HepG2 (cell line): ENCODE results near the gene CA12. TPM values are rescaled to one million over a fixed set of nuclear protein-coding genes. Genes with fewer than 3 reads are reported as not detected.

ENCODE experiments used
- ATAC-seq: fragments of 200-7000 bp; cut with Tn5 transposase; 3 replicates; pipeline ENCODE4 v1.9.1; 2020; ENCODE audit warnings: mild to moderate bottlenecking, moderate library complexity
- BruUV-seq: library from RNA; stranded (reverse); fragments of 400-500 nt; replicated peaks from 2 replicates; lab custom pipeline; 2021; lab: Mats Ljungman, UMichigan
- CTCF ChIA-PET: fragments of 300-600 bp; formaldehyde crosslinking; extraction: SDS; loops from one replicate; lab custom pipeline; 2021; ENCODE audit warnings: low total read pairs, inconsistent platforms, low intra/inter-chr PET ratio; lab: Yijun Ruan, JAX
- POLR2A ChIA-PET: fragments of 350-600 bp; sonication (Branson Sonifier 250); formaldehyde crosslinking; loops from one replicate; lab custom pipeline; 2020; ENCODE audit warnings: antibody characterized with exemption, inconsistent platforms; lab: Yijun Ruan, JAX
- DNase-seq: peaks from one replicate; pipeline ENCODE4 v3.0.0-alpha.2; 2015; ENCODE audit warnings: low spot score
- FAIRE-seq: peaks from 3 replicates; lab custom pipeline; 2011; peaks lifted over from hg19 to GRCh38; lab: Jason Lieb, UNC
- H2AFZ ChIP-seq: one replicate; pipeline ENCODE4 v1.6.1; 2011; ENCODE audit warnings: low read length, inconsistent platforms
- H3K27ac ChIP-seq: fragments of 300-600 bp; 3 replicates; pipeline ENCODE4 v1.8.0; 2011; ENCODE audit warnings: mixed run types, mild to moderate bottlenecking, mixed read lengths, low read length, inconsistent platforms; ENCODE audit not compliant: insufficient read depth; ENCODE audit errors: extremely low read length
- H3K27me3 ChIP-seq, 2 experiments: fragments of 200-600 bp in 1 of 2; 2 replicates in 1 of 2; 3 replicates in 1 of 2; pipeline versions ENCODE4 v1.6.0 to v1.8.0; 2011; ENCODE audit warnings: low read length in 2 of 2, mild to moderate bottlenecking in 2 of 2, moderate library complexity in 2 of 2, inconsistent platforms in 1 of 2; ENCODE audit not compliant: insufficient read depth in 2 of 2, control insufficient read depth in 1 of 2
- H3K36me3 ChIP-seq, 2 experiments: fragments of 200-600 bp in 1 of 2; replicated peaks in 1 of 2; 2 replicates in 1 of 2; 3 replicates in 1 of 2; pipeline versions ENCODE4 v1.5.1 to v1.8.0; 2011; ENCODE audit warnings: low read length in 2 of 2, inconsistent platforms in 1 of 2; ENCODE audit not compliant: insufficient read depth in 2 of 2, control insufficient read depth in 1 of 2
- H3K4me1 ChIP-seq: 2 replicates; pipeline ENCODE4 v1.5.1; 2012; ENCODE audit warnings: low read length, inconsistent platforms; ENCODE audit not compliant: insufficient read depth
- H3K4me2 ChIP-seq: 2 replicates; pipeline ENCODE4 v1.6.0; 2011; ENCODE audit warnings: low read depth, low read length, inconsistent platforms
- H3K4me3 ChIP-seq, 3 experiments: fragments of 200-600 bp in 1 of 3; sonication (generic), shearing (Covaris generic) in 1 of 3; replicated peaks in 1 of 3; 2 replicates each; pipeline ENCODE4 v1.5.1; 2011 to 2016; ENCODE audit warnings: low read length in 3 of 3, inconsistent platforms in 2 of 3, low read depth in 2 of 3, mild to moderate bottlenecking in 2 of 3, control low read depth in 1 of 3, mixed read lengths in 1 of 3; ENCODE audit not compliant: insufficient read depth in 1 of 3
- H3K79me2 ChIP-seq: one replicate; pipeline ENCODE4 v1.6.1; 2011; ENCODE audit warnings: low read length, inconsistent platforms; ENCODE audit not compliant: insufficient read depth
- H3K9ac ChIP-seq: 2 replicates; pipeline ENCODE4 v1.6.0; 2011; ENCODE audit warnings: mild to moderate bottlenecking, low read depth, low read length, inconsistent platforms; ENCODE audit not compliant: insufficient read depth
- H3K9me3 ChIP-seq: 2 replicates; pipeline ENCODE4 v1.5.1; 2012; ENCODE audit warnings: mild to moderate bottlenecking, low read length
- H4K20me1 ChIP-seq: 2 replicates; pipeline ENCODE4 v1.6.0; 2011; ENCODE audit warnings: inconsistent platforms, mild to moderate bottlenecking, low read length, moderate library complexity; ENCODE audit not compliant: insufficient read depth
- ARNT2 ChIP-seq: sonication (generic); formaldehyde crosslinking; IDR thresholded peaks from 2 replicates; pipeline ENCODE4 v1.8.0; 2022; ENCODE audit warnings: mild to moderate bottlenecking, low read depth, missing genetic modification reagents, moderate library complexity
- EEA1 ChIP-seq: sonication (generic); formaldehyde crosslinking; IDR thresholded peaks from 2 replicates; pipeline ENCODE4 v1.5.1; 2020; ENCODE audit warnings: mild to moderate bottlenecking, missing genetic modification reagents, borderline replicate concordance
- FOSL2 ChIP-seq: sonication (generic); formaldehyde crosslinking; IDR thresholded peaks from 2 replicates; pipeline ENCODE4 v1.4.0; 2020; ENCODE audit warnings: missing genetic modification reagents
- HDAC2 ChIP-seq: sonication (generic); formaldehyde crosslinking; IDR thresholded peaks from 2 replicates; pipeline ENCODE4 v1.4.0; 2020; ENCODE audit warnings: missing genetic modification reagents
- KDM6A ChIP-seq: IDR thresholded peaks from 2 replicates; pipeline ENCODE4 v1.6.1; 2016; ENCODE audit warnings: low read depth
- NFYB ChIP-seq: sonication (generic); formaldehyde crosslinking; IDR thresholded peaks from 2 replicates; pipeline ENCODE4 v1.4.0; 2020; ENCODE audit warnings: missing genetic modification reagents
- RNF2 ChIP-seq: fragments of 450-650 bp; conservative IDR thresholded peaks from 2 replicates; pipeline ENCODE4 v1.6.1; 2016; ENCODE audit warnings: low read depth
- SSRP1 ChIP-seq: IDR thresholded peaks from 2 replicates; pipeline ENCODE4 v1.6.1; 2016; ENCODE audit warnings: control low read depth
- TCF7 ChIP-seq: sonication (generic); IDR thresholded peaks from 2 replicates; pipeline ENCODE4 v1.6.1; 2016; ENCODE audit warnings: antibody characterized with exemption, low read depth
- ZFP90 ChIP-seq: sonication (generic); formaldehyde crosslinking; IDR thresholded peaks from 2 replicates; pipeline ENCODE4 v1.8.0; 2022; ENCODE audit warnings: missing genetic modification reagents, mild to moderate bottlenecking, inconsistent platforms, borderline replicate concordance
- ZNF552 ChIP-seq: sonication (generic); formaldehyde crosslinking; IDR thresholded peaks from 2 replicates; pipeline ENCODE4 v1.9.0; 2022; ENCODE audit warnings: missing genetic modification reagents, mild to moderate bottlenecking, borderline replicate concordance
- WGBS: methylation state at CpG from one replicate; pipeline ENCODE4 v1.1.6; 2017; ENCODE audit warnings: low lambda C conversion rate; 5-methylcytosine and 5-hydroxymethylcytosine counted together
- in situ Hi-C: cut with HindIII; loops from 2 replicates; pipeline ENCODE4 v1.10.0; 2017; ENCODE audit warnings: low pct_unique_long_range_greater_than_20kb; ENCODE audit not compliant: extremely low pct_ligation_motif_present
- intact Hi-C: fragments of 100-400 bp; cut with micrococcal nuclease; formaldehyde crosslinking; loops from one replicate; pipeline ENCODE4 v1.10.0; 2022; ENCODE audit not compliant: unreplicated experiment
- polyA plus RNA-seq, 8 experiments: library from polyadenylated mRNA; depleted of rRNA in 3 of 8; stranded (reverse) in 7 of 8; unstranded in 1 of 8; fragments of >200 nt; fragmentation: Illumina TruSeq in 4 of 8; extraction: Trizol in 4 of 8; gene quantifications; 2 replicates each; pipeline versions ENCODE4 v1.2.1 to v1.2.3, GENCODE V29; 2011 to 2016; ENCODE audit warnings: low read depth in 4 of 8, missing spikeins in 1 of 8, mixed read lengths in 1 of 8; ENCODE audit not compliant: insufficient read depth in 1 of 8
- total RNA-seq, 5 experiments: library from RNA; depleted of rRNA; stranded (reverse); fragments of >200 nt; fragmentation: Illumina TruSeq; extraction: Trizol; gene quantifications; 2 replicates each; pipeline ENCODE4 v1.2.3, GENCODE V29; 2016; ENCODE audit warnings: low read depth in 1 of 5
- TF ChIP-seq, protein P1 (sequence below): IDR thresholded peaks from 2 replicates; pipeline ENCODE4 v1.4.0; 2020; ENCODE audit warnings: mild to moderate bottlenecking, missing genetic modification reagents
- TF ChIP-seq, protein P2 (sequence below): sonication (generic); formaldehyde crosslinking; conservative IDR thresholded peaks from 2 replicates; pipeline ENCODE4 v1.4.0; 2020; ENCODE audit warnings: missing genetic modification reagents
- TF ChIP-seq, protein P3 (sequence below): sonication (generic); formaldehyde crosslinking; IDR thresholded peaks from 2 replicates; pipeline ENCODE4 v1.4.0; 2020; ENCODE audit warnings: missing genetic modification reagents

The CA12 gene
- total and polyA plus RNA-seq, 2 of the 13 experiments (the other 11 are each of a cell fraction or from before 2014, with no cell fraction given) = 0.07 to 0.20 TPM

DNA sequence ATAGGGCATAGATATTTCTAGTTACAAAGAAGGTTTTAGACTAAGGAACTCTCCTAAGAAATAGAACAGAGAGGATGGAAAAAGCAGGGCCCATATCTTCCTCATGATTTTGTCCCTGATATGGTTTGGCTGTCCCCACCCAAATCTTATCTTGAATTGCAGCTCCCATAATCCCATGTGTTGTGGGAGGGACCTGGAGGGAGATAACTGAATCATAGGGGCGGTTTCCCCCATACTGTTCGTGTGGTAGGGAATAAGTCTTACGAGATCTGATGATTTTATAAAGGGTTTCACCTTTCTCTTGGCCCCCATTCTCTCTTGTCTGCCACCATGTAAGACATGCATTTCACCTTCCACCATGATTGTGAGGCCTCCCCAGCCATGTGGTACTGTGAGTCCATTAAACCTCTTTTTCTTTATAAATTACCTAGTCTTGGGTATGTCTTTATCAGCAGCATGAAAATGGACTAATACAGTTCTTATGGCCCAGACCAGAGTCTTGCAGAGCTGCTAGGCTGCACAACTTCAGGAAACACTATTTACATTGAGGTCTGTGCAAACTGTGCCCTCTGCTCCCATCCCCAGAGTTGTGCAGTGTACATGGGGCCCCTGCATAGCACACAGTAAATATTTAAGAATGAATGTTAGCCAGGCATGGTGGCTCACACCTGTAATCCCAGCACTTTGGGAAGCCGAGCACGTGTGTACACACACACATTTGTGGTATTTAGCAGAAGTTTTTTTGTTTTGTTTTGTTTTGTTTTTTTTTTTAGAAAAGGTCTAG lies 20.3 kb upstream of the CA12 start:
- ATAC-seq (peak; percentile 94), FAIRE-seq (peak; percentile 60), DNase-seq (peak; percentile 18)
- no TSS peak for BruUV-seq
- WGBS = 45% methylated on average over 5 of the region's 5 CpGs
- Histone ChIP-seq H3K36me3 (no peaks in the 10 kb centered on the region), H3K27me3 (peaks cover 0 to 2% of the 10 kb centered on the region in 2 experiments; a peak in 1 of 5 replicates), H3K27ac (no peak overlapping the region), H3K4me2 (peak overlapping the region; percentile 48; the same call in 1 of the 2 replicates), H2AFZ (no peak overlapping the region), H3K4me1 (peaks cover 39% of the 10 kb centered on the region), H4K20me1 (no peaks in the 10 kb centered on the region), H3K9me3 (no peaks in the 10 kb centered on the region), H3K9ac (no peak overlapping the region), H3K79me2 (no peaks in the 10 kb centered on the region), H3K4me3 (no peak overlapping the region)
- intact Hi-C loops (loop anchor here (2.0 kb wide), 1 partner anchor 113 kb away; no protein-coding TSS in a partner anchor), in situ Hi-C loops (loop anchor here (5.0 to 25.0 kb wide), 3 partner anchors 115 to 615 kb away; partner anchors contain the start of gene RPS27L)
- POLR2A ChIA-PET = no interaction called here
- CTCF ChIA-PET = interaction anchor here (1.6 kb wide), 1 partner anchor 113 kb away, joined by 9 read pairs; no protein-coding TSS in a partner anchor
- TF ChIP-seq, protein P1, sequence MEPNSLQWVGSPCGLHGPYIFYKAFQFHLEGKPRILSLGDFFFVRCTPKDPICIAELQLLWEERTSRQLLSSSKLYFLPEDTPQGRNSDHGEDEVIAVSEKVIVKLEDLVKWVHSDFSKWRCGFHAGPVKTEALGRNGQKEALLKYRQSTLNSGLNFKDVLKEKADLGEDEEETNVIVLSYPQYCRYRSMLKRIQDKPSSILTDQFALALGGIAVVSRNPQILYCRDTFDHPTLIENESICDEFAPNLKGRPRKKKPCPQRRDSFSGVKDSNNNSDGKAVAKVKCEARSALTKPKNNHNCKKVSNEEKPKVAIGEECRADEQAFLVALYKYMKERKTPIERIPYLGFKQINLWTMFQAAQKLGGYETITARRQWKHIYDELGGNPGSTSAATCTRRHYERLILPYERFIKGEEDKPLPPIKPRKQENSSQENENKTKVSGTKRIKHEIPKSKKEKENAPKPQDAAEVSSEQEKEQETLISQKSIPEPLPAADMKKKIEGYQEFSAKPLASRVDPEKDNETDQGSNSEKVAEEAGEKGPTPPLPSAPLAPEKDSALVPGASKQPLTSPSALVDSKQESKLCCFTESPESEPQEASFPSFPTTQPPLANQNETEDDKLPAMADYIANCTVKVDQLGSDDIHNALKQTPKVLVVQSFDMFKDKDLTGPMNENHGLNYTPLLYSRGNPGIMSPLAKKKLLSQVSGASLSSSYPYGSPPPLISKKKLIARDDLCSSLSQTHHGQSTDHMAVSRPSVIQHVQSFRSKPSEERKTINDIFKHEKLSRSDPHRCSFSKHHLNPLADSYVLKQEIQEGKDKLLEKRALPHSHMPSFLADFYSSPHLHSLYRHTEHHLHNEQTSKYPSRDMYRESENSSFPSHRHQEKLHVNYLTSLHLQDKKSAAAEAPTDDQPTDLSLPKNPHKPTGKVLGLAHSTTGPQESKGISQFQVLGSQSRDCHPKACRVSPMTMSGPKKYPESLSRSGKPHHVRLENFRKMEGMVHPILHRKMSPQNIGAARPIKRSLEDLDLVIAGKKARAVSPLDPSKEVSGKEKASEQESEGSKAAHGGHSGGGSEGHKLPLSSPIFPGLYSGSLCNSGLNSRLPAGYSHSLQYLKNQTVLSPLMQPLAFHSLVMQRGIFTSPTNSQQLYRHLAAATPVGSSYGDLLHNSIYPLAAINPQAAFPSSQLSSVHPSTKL = peak; percentile 84
- no peak for TF ChIP-seq ZFP90
- no peak for TF ChIP-seq ARNT2 (CRISPR knock-in tag)
- TF ChIP-seq HDAC2 (CRISPR knock-in tag) = peak; percentile 51
- TF ChIP-seq FOSL2 (CRISPR knock-in tag) = peak; percentile 39
- TF ChIP-seq, protein P2, sequence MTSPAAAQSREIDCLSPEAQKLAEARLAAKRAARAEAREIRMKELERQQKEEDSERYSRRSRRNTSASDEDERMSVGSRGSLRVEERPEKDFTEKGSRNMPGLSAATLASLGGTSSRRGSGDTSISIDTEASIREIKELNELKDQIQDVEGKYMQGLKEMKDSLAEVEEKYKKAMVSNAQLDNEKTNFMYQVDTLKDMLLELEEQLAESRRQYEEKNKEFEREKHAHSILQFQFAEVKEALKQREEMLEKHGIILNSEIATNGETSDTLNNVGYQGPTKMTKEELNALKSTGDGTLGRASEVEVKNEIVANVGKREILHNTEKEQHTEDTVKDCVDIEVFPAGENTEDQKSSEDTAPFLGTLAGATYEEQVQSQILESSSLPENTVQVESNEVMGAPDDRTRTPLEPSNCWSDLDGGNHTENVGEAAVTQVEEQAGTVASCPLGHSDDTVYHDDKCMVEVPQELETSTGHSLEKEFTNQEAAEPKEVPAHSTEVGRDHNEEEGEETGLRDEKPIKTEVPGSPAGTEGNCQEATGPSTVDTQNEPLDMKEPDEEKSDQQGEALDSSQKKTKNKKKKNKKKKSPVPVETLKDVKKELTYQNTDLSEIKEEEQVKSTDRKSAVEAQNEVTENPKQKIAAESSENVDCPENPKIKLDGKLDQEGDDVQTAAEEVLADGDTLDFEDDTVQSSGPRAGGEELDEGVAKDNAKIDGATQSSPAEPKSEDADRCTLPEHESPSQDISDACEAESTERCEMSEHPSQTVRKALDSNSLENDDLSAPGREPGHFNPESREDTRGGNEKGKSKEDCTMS = no peak
- TF ChIP-seq RNF2 = no peak
- TF ChIP-seq TCF7 = no peak
- TF ChIP-seq NFYB (CRISPR knock-in tag) = no peak
- peak; percentile 31; the same call in 1 of the 2 replicates for TF ChIP-seq KDM6A (CRISPR knock-in tag)
- TF ChIP-seq, protein P3, sequence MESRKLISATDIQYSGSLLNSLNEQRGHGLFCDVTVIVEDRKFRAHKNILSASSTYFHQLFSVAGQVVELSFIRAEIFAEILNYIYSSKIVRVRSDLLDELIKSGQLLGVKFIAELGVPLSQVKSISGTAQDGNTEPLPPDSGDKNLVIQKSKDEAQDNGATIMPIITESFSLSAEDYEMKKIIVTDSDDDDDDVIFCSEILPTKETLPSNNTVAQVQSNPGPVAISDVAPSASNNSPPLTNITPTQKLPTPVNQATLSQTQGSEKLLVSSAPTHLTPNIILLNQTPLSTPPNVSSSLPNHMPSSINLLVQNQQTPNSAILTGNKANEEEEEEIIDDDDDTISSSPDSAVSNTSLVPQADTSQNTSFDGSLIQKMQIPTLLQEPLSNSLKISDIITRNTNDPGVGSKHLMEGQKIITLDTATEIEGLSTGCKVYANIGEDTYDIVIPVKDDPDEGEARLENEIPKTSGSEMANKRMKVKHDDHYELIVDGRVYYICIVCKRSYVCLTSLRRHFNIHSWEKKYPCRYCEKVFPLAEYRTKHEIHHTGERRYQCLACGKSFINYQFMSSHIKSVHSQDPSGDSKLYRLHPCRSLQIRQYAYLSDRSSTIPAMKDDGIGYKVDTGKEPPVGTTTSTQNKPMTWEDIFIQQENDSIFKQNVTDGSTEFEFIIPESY = no peak
- no peak for TF ChIP-seq SSRP1 (CRISPR knock-in tag)
- no peak for TF ChIP-seq ZNF552 (CRISPR knock-in tag)
- no peak for TF ChIP-seq EEA1 (CRISPR knock-in tag)
